Heart left ventricle (tissue), 13 donors: ENCODE data around the gene TGFBR3.

Source experiments
- CTCF ChIP-seq, 12 donors: fragments of 200-600 bp; sonication (generic) in 4 of 12; IDR thresholded peaks; one replicate each; pipeline versions ENCODE4 v1.5.0 to v1.8.0; 2018 to 2022; ENCODE audit warnings: antibody characterized with exemption in 12 of 12, mild to moderate bottlenecking in 5 of 12
- POLR2A ChIP-seq, 2 donors: fragments of 450-650 bp; IDR thresholded peaks; one replicate each; pipeline ENCODE4 v1.6.1; 2017; ENCODE audit warnings: antibody characterized with exemption in 2 of 2, mild to moderate bottlenecking in 2 of 2, moderate library complexity in 2 of 2
- donor health status: ischemic (EF 13 %, LVEDD 7.1; RV severe dilation, severe dysfunction).
- donor health status: DM: no; HTN: yes; CAD: no.
- donor health status: DM: no; HTN: no; CAD: no.
- donor health status: ischemic (EF 25% LVEDD 6.9; RV normal size, moderate dysfunction).
- donor health status: ischemic (EF 25% LVEDD 5.7; RV mildly dilated, moderate dysfunction).
- donor health status: ischemic (EF 35%, LVEDD 5.7; RV mildly dilated, moderate dysfunction).
- donor health status: nonischemic (EF 11% LVEDD 7.7; RV severe dilation, severe dysfunction).
- donor health status: DM: yes; HTN: yes; CAD: no.
- donor health status: PGD.
- donor health status: ischemic (EF 29% LVEDD 5.4; RV normal size, mild dysfunction).
- donor health status: nonischemic (EF 23%, LVEDD 6.1; RV moderate dilation, normal function).

GRCh38 chr1:91827459-91828321 lies 58.3 kb downstream of the TGFBR3 start:
- TF ChIP-seq CTCF (IDR thresholded peaks at IDR 0.05) = no peak
- TF ChIP-seq POLR2A (IDR thresholded peaks at IDR 0.05) = no peak
